Measurements from ENCODE around the gene PDE7B.

DNA sequence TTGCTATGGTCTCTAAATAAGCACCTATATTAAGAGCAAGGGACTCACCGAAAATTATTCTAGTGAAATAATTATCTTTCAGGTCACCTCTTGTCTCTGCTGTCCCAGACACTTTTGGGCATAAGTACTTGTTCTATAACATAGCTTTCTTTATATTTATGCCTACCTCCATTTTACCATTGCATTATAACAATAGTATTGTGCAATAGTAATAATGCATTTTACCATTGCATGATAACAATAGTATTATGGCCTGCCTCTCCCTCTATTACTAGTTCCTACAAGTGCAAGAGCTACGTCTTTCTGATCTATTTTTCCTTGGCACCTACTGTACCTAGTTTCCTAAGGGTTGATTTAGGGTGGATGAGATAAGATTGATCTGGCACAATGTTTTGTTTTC, 169.2 kb downstream of the PDE7B start:
- TF ChIP-seq TAF1 (IDR thresholded peaks at IDR 0.05; ENCODE audit: low read depth, low read length): no peak
- no peak for TF ChIP-seq POLR2AphosphoS5 (IDR thresholded peaks at IDR 0.05; ENCODE audit: low read depth, low read length)
- no peak for TF ChIP-seq POLR2A (IDR thresholded peaks at IDR 0.05; ENCODE audit: low read depth, low read length)
- no peak for TF ChIP-seq SPI1 (IDR thresholded peaks at IDR 0.05; ENCODE audit: low read depth, low read length)
